Activated naive CD4-positive, alpha-beta T cell treated with anti-CD3 and anti-CD28 coated beads, Interleukin-2, amount 50 U/mL, for 24 hours (primary cell): Measurements from ENCODE around the gene CALML3.

Experiments
- H3K27ac Mint-ChIP-seq: one replicate; pipeline ENCODE4 v1.8.0; 2021; ENCODE audit warnings: mild to moderate bottlenecking, mixed read lengths
- H3K27me3 Mint-ChIP-seq: one replicate; pipeline ENCODE4 v1.8.0; 2021; ENCODE audit warnings: mixed read lengths
- H3K36me3 Mint-ChIP-seq: one replicate; pipeline ENCODE4 v1.8.0; 2021; ENCODE audit warnings: mixed read lengths
- H3K4me1 Mint-ChIP-seq: one replicate; pipeline ENCODE4 v1.8.0; 2021; ENCODE audit warnings: mixed read lengths
- H3K4me3 Mint-ChIP-seq: one replicate; pipeline ENCODE4 v1.8.0; 2021; ENCODE audit warnings: mild to moderate bottlenecking, mixed read lengths
- H3K9me3 Mint-ChIP-seq: one replicate; pipeline ENCODE4 v1.8.0; 2021; ENCODE audit warnings: mixed read lengths

CALML3 gene

GRCh38 chr10:5560142-5560816 lies 35.5 kb downstream of the CALML3 start:
- Mint-ChIP-seq H3K27me3 (no peaks in the 10 kb centered on the region), H3K4me1 (peaks cover 23% of the 10 kb centered on the region), H3K36me3 (no peaks in the 10 kb centered on the region), H3K4me3 (no peak overlapping the region), H3K27ac (no peak overlapping the region), H3K9me3 (no peaks in the 10 kb centered on the region)

- peaks cover 29% of the 10 kb centered on the region for H3K4me1 Mint-ChIP-seq
- H3K9me3 Mint-ChIP-seq: no peaks in the 10 kb centered on the region
- H3K36me3 Mint-ChIP-seq: no peaks in the 10 kb centered on the region
- H3K27ac Mint-ChIP-seq: no peak overlapping the region
- H3K27me3 Mint-ChIP-seq: no peaks in the 10 kb centered on the region
- no peak overlapping the region for H3K4me3 Mint-ChIP-seq
Observed at GRCh38 chr10:5560817-5561703, 36.3 kb downstream of the CALML3 start.

GRCh38 chr10:5561704-5562645 lies 37.2 kb downstream of the CALML3 start:
- no peak overlapping the region for H3K27ac Mint-ChIP-seq
- H3K4me1 Mint-ChIP-seq: peaks cover 37% of the 10 kb centered on the region
- no peaks in the 10 kb centered on the region for H3K9me3 Mint-ChIP-seq

GRCh38 chr10:5563321-5563961 lies 38.7 kb downstream of the CALML3 start:
- Mint-ChIP-seq H3K36me3 (no peaks in the 10 kb centered on the region), H3K9me3 (no peaks in the 10 kb centered on the region), H3K4me1 (peaks cover 37% of the 10 kb centered on the region), H3K4me3 (peak overlapping the region; percentile 81), H3K27me3 (no peaks in the 10 kb centered on the region), H3K27ac (peak overlapping the region; percentile 84)

More at GRCh38 chr10:5561704-5562645, 37.2 kb downstream of the CALML3 start:
- H3K27me3 Mint-ChIP-seq: no peaks in the 10 kb centered on the region
- no peak overlapping the region for H3K4me3 Mint-ChIP-seq
- H3K36me3 Mint-ChIP-seq: no peaks in the 10 kb centered on the region

- H3K4me3 Mint-ChIP-seq: peak overlapping the region; percentile 81
- peaks cover 37% of the 10 kb centered on the region for H3K4me1 Mint-ChIP-seq
- H3K27ac Mint-ChIP-seq: peak overlapping the region; percentile 84
- H3K36me3 Mint-ChIP-seq: no peaks in the 10 kb centered on the region
- no peaks in the 10 kb centered on the region for H3K9me3 Mint-ChIP-seq
- H3K27me3 Mint-ChIP-seq: no peaks in the 10 kb centered on the region
Observed at GRCh38 chr10:5563991-5564536, 39.3 kb downstream of the CALML3 start.

- peak overlapping the region; percentile 84 for H3K27ac Mint-ChIP-seq
- H3K27me3 Mint-ChIP-seq: no peaks in the 10 kb centered on the region
- H3K9me3 Mint-ChIP-seq: no peaks in the 10 kb centered on the region
- no peaks in the 10 kb centered on the region for H3K36me3 Mint-ChIP-seq
- peak overlapping the region; percentile 81 for H3K4me3 Mint-ChIP-seq
- H3K4me1 Mint-ChIP-seq: peaks cover 37% of the 10 kb centered on the region
Observed at GRCh38 chr10:5564537-5565204, 39.9 kb downstream of the CALML3 start.

- Mint-ChIP-seq H3K27ac (peak overlapping the region; percentile 32), H3K4me3 (peak overlapping the region; percentile 81), H3K36me3 (no peaks in the 10 kb centered on the region), H3K27me3 (no peaks in the 10 kb centered on the region), H3K4me1 (peaks cover 34% of the 10 kb centered on the region), H3K9me3 (no peaks in the 10 kb centered on the region)
Observed at GRCh38 chr10:5565205-5565545, 40.4 kb downstream of the CALML3 start.

GRCh38 chr10:5565671-5566581 lies 41.2 kb downstream of the CALML3 start:
- Mint-ChIP-seq H3K4me1 (peaks cover 32% of the 10 kb centered on the region), H3K27me3 (no peaks in the 10 kb centered on the region), H3K4me3 (no peak overlapping the region), H3K27ac (no peak overlapping the region), H3K9me3 (no peaks in the 10 kb centered on the region), H3K36me3 (no peaks in the 10 kb centered on the region)

- Mint-ChIP-seq H3K4me3 (peak overlapping the region; percentile 49), H3K9me3 (no peaks in the 10 kb centered on the region), H3K27ac (peak overlapping the region; percentile 77), H3K4me1 (peaks cover 32% of the 10 kb centered on the region), H3K36me3 (no peaks in the 10 kb centered on the region), H3K27me3 (no peaks in the 10 kb centered on the region)
Observed at GRCh38 chr10:5566614-5567013, 41.9 kb downstream of the CALML3 start.

GRCh38 chr10:5567477-5567876 lies 42.7 kb downstream of the CALML3 start:
- Mint-ChIP-seq H3K4me1 (peaks cover 31% of the 10 kb centered on the region), H3K4me3 (no peak overlapping the region), H3K9me3 (no peaks in the 10 kb centered on the region), H3K27me3 (no peaks in the 10 kb centered on the region), H3K36me3 (no peaks in the 10 kb centered on the region), H3K27ac (no peak overlapping the region)

- H3K9me3 Mint-ChIP-seq: no peaks in the 10 kb centered on the region
- no peak overlapping the region for H3K4me3 Mint-ChIP-seq
- peak overlapping the region; percentile 8 for H3K27ac Mint-ChIP-seq
- H3K4me1 Mint-ChIP-seq: peaks cover 26% of the 10 kb centered on the region
- no peaks in the 10 kb centered on the region for H3K27me3 Mint-ChIP-seq
- no peaks in the 10 kb centered on the region for H3K36me3 Mint-ChIP-seq
Observed at GRCh38 chr10:5568984-5569383, 44.2 kb downstream of the CALML3 start.

- peaks cover 21% of the 10 kb centered on the region for H3K4me1 Mint-ChIP-seq
- no peaks in the 10 kb centered on the region for H3K36me3 Mint-ChIP-seq
- H3K4me3 Mint-ChIP-seq: no peak overlapping the region
- no peaks in the 10 kb centered on the region for H3K9me3 Mint-ChIP-seq
- H3K27me3 Mint-ChIP-seq: no peaks in the 10 kb centered on the region
- H3K27ac Mint-ChIP-seq: no peak overlapping the region
Observed at GRCh38 chr10:5569568-5569967, 44.8 kb downstream of the CALML3 start.

- no peaks in the 10 kb centered on the region for H3K27me3 Mint-ChIP-seq
- no peaks in the 10 kb centered on the region for H3K9me3 Mint-ChIP-seq
- H3K4me1 Mint-ChIP-seq: peaks cover 15% of the 10 kb centered on the region
- H3K27ac Mint-ChIP-seq: no peak overlapping the region
- no peaks in the 10 kb centered on the region for H3K36me3 Mint-ChIP-seq
- H3K4me3 Mint-ChIP-seq: no peak overlapping the region
Observed at GRCh38 chr10:5570007-5570655, 45.4 kb downstream of the CALML3 start.
